Bone marrow (tissue), 2 donors: ENCODE measurements around the gene ECI1.

Source experiments
- DNase-seq, 2 donors: peaks; one replicate each; lab custom pipeline; 2025; lab: John Stamatoyannopoulos, UW

ECI1 gene

GRCh38 chr16:2251296-2252111 is at the start of gene ECI1:
TSS of gene ECI1 (minus strand) at chr16:2251587. CDS start at chr16:2251566, 21 bp downstream.
- DNase-seq: peak; percentile 41 to 78

DNA sequence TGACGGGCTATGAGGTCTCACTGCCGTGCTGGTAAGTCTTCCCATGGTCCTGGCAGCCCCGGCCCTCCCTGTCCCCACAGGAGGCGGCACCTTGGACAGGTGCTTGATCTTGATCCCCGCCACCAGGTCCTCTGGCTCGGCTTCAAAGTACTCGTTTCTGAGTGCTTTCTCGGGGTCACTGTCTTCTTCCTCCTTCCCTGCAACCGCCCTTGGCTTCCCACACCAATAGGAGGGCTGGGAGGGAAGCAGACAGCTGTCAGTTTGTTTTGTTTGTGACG is 48.5 kb upstream of the ECI1 start:
- DNase-seq: no peak

GRCh38 chr16:2299121-2299914 is 47.9 kb upstream of the ECI1 start:
- DNase-seq: no peak

DNA sequence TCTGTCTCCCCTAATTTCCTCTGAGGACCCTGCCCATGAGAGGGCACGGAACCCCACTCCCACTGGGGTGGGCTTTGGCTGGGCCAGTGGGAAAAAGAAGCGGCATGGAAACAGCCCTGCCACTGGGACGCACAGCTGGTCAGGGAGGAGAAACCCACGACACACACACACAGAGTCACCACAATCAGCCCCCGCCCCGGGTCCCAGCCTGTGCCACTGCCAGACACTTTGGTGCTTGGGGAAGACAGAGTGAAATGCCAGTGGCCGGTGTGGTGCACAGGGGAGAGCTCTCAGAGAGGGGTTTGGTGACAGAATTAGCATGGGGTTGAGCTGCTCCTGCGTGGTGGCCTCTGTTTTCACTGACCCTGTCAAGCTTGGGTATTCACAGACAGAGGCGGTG is 47.2 kb upstream of the ECI1 start:
- DNase-seq: no peak

GRCh38 chr16:2297506-2297860 is 46.1 kb upstream of the ECI1 start:
- DNase-seq: no peak

DNA sequence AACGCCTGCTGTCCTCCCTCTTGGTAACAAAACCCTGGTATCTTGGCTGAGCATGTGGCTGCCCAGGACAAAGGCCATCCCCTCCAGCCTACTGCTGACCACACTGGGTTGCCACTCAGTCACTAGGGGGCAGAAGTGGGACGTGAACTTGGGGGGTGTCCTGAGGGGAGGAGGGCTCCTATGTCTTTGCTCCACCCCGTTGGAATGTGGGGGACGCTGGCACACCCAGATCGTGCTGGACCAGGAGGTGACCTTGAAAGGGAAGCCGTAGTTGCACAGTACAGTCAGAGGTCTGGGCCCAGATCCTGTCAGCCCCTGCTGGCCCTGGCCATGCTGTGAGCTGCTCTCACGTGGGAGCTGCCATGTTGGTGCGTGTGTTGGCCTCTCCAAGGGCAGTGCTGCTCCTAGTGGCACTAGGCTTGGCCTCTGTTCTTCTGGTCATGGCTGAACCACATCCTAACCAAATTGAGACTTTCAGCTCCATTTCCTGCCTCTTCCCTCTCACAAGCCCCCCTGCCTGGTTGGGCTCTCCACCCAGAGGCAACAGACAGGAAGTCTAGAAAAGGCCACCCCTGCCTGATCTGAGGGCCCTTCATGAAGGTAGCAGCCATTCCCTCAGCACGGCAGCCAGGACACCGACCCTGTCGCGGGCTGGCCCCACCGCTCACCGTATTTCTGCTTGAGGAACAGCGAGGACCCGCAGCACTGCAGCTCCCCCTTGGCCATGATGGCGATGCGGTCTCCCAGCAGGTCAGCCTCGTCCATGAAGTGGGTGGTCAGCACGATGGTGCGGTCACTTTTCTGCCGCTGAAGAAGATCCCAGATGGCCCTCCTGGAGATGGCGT is 45.5 kb upstream of the ECI1 start:
- DNase-seq: no peak

DNA sequence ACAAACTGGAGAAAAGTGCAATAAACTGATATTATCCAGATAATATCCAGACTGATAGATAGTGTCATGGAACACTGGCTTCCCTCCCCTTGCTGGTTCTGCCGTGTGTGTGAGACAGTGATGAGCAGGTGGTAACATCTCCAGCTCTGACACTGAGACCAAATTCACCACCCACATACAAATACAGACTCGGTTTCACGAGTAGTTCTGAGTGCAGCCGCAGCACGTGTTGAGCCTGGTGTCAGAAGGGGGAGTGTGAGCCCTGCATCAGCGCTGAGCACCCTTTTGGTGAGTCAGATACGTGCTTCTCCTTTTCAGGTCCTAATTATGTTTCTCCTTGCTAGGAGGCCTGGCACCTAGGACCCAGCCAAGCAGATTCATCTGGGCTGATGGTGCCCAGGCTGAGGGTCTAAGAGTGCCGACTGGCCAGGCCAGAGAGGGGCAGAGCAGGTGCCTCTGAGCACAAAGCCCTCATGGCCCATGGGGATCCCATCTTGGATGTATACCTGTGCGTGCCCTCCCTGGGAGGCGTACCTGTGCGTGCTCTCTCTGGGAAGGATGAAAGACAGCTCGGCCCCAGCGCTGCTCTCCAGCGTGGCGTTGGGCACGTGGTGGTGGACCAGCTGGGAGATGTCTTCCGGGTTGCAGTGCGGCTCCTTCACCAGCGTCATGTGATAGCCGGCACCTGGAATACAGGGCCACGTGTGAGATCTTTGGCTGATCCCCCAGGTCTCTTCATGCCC is 43.8 kb upstream of the ECI1 start:
- no peak for DNase-seq

GRCh38 chr16:2292221-2292620 is 40.8 kb upstream of the ECI1 start:
- no peak for DNase-seq

DNA sequence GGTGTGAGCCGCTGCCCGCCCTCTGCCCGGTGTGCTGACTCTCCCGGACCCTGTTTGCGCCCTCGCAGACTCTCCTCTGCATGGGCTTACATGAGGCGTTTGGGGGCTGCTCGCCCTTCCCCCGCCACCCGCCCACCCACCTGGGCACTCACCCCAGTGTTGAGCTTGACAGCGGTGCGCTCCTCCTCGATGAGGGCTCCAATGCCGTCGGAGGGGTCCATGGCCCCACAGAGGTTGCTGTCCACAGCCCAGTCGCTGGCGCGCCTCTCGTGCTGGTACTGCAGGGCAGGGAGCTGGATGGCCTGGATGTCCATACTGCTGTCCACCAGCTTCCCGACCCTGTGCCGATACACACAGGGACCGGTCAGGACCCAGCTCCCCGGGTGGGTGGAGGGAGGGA is 37.9 kb upstream of the ECI1 start:
- DNase-seq: no peak

DNA sequence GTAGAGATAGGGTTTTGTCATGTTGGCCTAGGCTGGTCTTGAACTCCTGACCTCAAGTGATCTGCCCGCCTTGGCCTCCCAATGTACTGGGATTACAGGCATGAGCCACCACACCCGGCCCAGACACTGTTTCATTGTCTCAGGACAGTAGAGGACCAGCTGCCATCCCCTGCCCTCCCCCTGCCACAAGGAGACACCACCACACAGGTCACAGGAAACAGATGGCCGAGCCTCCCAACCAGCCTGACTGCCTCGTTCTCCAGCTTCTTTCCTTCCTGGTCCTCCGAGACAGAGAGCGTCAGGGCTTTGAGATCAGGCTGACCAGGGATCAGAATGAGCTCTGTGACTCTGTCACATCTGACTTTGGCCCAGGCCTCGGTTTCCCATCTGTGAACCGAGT is 37.3 kb upstream of the ECI1 start:
- peak in 1 of 2 donors; percentile 81 for DNase-seq

DNA sequence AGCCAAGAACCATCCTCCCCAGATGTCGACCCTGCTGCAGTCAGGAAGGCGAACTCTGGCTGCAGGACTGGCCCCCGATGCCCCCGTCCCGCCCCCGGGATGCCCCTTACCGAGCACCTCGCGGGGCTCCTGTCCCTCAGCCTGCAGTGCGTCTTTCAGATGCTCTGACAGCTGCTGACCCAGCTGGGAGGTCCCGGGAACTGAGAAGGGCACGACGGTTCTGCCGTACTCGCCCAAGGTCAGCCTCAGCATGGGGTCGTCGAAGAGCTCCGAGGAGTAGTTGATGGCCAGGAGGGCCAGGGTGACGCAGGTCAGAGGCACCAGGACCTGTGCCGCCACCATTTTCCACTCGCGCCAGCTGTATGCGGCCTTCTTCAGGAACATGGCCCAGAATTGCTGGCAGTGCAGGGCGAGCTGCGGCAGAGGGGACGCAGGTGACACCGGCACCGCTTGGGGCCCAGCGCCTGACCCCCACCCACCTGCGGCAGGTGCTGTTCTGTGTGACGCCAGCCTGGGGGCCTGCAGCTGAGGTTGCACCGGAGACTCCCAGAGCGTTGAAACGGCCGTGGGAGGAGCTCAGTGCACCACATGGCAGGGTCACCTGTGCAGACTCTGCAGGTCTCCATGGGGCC is 36.6 kb upstream of the ECI1 start:
- no peak for DNase-seq

- no peak for DNase-seq
Measured at GRCh38 chr16:2286550-2286949, 35.2 kb upstream of the ECI1 start.

GRCh38 chr16:2285731-2286191 is 34.4 kb upstream of the ECI1 start:
- DNase-seq: no peak

DNA sequence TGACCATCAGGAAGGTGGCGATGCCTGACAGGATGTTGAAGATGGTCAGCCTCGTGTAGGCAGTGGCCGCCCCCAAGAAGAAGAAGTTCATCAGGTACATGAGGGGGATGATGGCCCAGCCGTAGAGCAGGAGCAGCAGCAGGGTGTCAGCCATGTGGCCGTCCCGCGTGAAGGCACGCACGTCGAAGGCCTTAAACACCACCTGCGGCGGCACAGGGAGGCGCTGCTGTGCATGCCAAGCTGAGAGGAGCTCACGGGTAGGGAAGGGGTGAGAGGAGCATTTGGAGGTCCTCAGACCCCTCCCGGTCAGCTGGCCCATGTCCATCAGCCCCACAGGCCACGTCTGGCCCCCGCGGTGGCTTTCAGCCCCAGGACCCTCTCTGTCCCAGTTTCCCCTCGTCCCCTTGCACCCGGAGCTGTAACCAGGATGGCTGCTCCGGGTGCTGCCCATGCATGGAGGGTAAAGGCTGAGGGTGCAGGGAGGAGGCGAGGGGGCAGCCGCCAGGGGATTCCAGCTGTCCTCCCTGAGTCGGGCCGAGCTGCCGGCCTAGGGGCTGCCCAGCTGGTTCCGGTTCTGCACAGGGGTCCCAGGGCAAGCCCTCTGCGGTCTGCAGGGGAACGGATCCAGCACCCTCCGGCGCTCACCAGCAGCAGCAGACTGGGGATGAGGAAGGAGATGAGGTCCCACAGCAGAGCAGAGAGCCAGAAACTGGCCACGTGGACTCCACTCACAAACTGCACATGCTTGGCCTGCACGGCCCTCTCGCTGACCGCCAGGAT is 33.6 kb upstream of the ECI1 start:
- no peak for DNase-seq

DNA sequence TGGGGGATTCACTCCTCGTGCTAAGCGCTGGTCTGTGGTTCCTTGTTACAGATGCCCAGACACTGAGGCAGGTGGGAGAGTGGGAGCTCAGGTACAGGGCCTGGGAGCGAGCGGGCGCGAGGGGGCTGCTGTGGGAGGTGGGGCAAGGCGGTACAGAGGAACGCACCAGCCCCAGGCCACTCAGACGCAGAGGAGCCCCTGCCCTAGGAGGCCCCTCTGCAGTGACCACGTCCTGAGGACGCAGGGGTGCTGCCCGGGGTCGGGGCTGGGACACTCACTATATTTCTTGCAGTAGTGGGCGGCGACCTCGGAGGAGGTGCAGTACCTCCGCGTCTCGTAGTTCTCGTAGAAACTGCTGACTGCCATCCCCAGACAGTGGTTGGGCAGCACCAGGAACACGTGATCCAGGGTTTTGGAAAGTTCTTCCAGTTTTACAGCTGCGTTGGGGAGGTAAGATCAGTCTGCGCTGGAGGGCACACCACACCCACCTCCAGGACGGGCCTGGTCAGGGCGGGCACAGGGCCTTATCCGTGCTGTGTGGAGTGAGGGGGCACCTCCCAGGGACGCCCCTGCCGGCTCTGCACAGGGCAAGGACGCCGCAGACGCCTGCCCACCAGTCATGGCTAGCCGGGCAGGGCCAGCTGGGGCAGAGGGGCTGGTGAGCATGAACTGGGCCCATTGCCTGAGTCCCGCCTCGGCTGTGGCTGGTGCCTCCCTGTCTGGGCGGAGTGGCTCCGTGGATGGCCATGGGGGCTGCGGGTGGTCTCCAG is 32.8 kb upstream of the ECI1 start:
- no peak for DNase-seq

GRCh38 chr16:2282866-2283555 is 31.6 kb upstream of the ECI1 start:
- DNase-seq: no peak

- no peak for DNase-seq
Measured at GRCh38 chr16:2282262-2282661, 30.9 kb upstream of the ECI1 start.

GRCh38 chr16:2280981-2281542 is 29.7 kb upstream of the ECI1 start:
- no peak for DNase-seq

DNA sequence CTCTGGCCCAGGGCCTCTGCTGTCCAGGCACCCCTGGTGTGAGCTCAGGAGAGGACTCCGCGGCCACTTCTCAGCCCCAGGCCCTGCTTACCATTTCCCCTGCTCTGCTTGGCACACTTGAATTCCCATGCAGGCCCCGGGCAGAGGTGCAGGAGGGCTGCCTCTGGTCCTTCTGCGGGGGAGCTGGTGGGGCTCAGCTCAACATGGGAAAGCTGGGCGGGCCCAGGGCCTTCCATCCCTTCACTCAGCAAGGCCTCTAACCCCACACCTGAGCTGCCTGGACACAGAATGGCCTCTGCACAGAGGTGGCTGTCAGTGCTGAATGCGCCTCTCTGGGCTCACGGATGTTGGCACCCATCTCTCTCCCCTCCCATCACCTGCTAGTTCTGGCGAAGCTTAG is 29.1 kb upstream of the ECI1 start:
- DNase-seq: no peak
